Measurements from ENCODE around the gene PIGB. TPM values are rescaled to one million over a fixed set of nuclear protein-coding genes. Genes with fewer than 3 reads are reported as not detected.

PIGB gene
- total and polyA plus RNA-seq, 2 of the 8 experiments (the other 6 are each of a cell fraction or from before 2014, with no cell fraction given): 4.3 to 11.7 TPM

DNA sequence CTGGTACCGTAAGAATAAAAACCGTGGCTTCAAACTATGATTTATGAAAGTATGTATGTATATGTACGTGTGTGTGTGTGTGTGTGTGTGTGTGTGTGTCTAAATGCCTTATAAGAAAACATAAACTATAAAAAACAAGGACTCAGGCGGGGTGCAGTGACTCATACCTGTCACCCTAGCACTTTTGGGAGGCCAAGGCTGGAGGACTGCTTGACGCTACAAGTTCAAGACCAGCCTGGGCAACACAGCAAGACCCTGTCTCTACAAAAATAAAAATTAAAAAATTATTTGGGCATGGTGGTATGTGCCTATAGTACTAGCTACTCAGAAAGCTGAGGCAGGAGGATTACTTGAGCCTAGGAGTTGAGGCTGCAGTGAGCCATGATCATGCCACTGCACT lies 60.1 kb downstream of the PIGB start:
- Histone ChIP-seq H3K23me2 (ENCODE audit: low read depth, low read length) (no peaks in the 10 kb centered on the region; the same call in 1 of the 2 replicates), H3K9me3 (ENCODE audit: insufficient read depth in 2 of 2, low read depth in 1 of 2, low read length in 1 of 2) (no peaks in the 10 kb centered on the region; a peak in 1 of 4 replicates), H4K20me1 (replicated peaks in 1 of 2; ENCODE audit: control insufficient read depth in 1 of 2, insufficient read depth in 2 of 2, low read length in 2 of 2) (no peaks in the 10 kb centered on the region), H2BK12ac (ENCODE audit: low read depth, low read length) (no peak overlapping the region), H2BK20ac (ENCODE audit: low read length) (no peak overlapping the region), H2BK5ac (ENCODE audit: low read depth, low read length) (no peak overlapping the region), H3K56ac (replicated peaks; ENCODE audit: insufficient read length, low read depth, low read length) (no peak overlapping the region), H3K23ac (ENCODE audit: insufficient read length) (no peak overlapping the region), H4K91ac (replicated peaks; ENCODE audit: insufficient read length, low read length) (no peak overlapping the region), H3K27ac (ENCODE audit: low read depth, low read length) (no peak overlapping the region), H4K8ac (ENCODE audit: extremely low read depth, insufficient read depth, low read length) (no peak overlapping the region), H3K14ac (ENCODE audit: insufficient read length) (no peak overlapping the region), H3K36me3 (ENCODE audit: control insufficient read depth in 2 of 4, insufficient read depth in 4 of 4, low read length in 3 of 4) (peaks cover 0 to 2% (median 0%) of the 10 kb centered on the region in 4 experiments; a peak in 1 of 8 replicates), H3K4me1 (replicated peaks in 1 of 4; ENCODE audit: control insufficient read depth in 3 of 4, insufficient read depth in 4 of 4, low read length in 3 of 4) (no peaks in the 10 kb centered on the region), H3K18ac (ENCODE audit: extremely low read depth, low read length) (no peak overlapping the region), H2BK120ac (replicated peaks; ENCODE audit: low read depth, low read length) (no peak overlapping the region), H3K9ac (replicated peaks in 1 of 4; ENCODE audit: extremely low read depth in 1 of 4, low read depth in 3 of 4, low read length in 3 of 4) (no peak overlapping the region), H4K5ac (ENCODE audit: insufficient read length, low read depth, low read length) (no peak overlapping the region), H3K4me2 (ENCODE audit: insufficient read depth in 1 of 2, low read depth in 2 of 2, low read length in 2 of 2) (no peak overlapping the region), H2AFZ (ENCODE audit: low read length) (no peak overlapping the region), H3K79me1 (ENCODE audit: low read depth, low read length) (no peaks in the 10 kb centered on the region), H2AK5ac (ENCODE audit: low read depth, low read length) (no peak overlapping the region), H2BK15ac (ENCODE audit: low read length) (no peak overlapping the region), H3K27me3 (replicated peaks in 1 of 4; ENCODE audit: control insufficient read depth in 3 of 4, extremely low read depth in 1 of 4, insufficient read depth in 3 of 4, low read length in 3 of 4) (no peaks in the 10 kb centered on the region), H3K4ac (replicated peaks; ENCODE audit: insufficient read length, low read depth, low read length) (no peak overlapping the region), H3K4me3 (ENCODE audit: extremely low read depth in 1 of 4, insufficient read depth in 2 of 4, low read depth in 3 of 4, low read length in 4 of 4) (no peak overlapping the region), H3K79me2 (ENCODE audit: control insufficient read depth in 1 of 2, insufficient read depth in 2 of 2, low read length in 2 of 2) (no peaks in the 10 kb centered on the region)
- ChIA-PET CTCF (ENCODE audit: partially characterized antibody) (interaction anchor here (0.9 kb wide), 1 partner anchor 56 kb away, joined by 5 read pairs; no protein-coding TSS in a partner anchor), POLR2A (ENCODE audit: partially characterized antibody) (no interaction called here)
- WGBS, 2 experiments (ENCODE audit: extremely low coverage in 1 of 2, insufficient coverage in 1 of 2, insufficient read length in 1 of 2, insufficient replicate concordance in 2 of 2, low coverage in 1 of 2, low lambda C conversion rate in 2 of 2, missing lambda C conversion rate in 1 of 2): 78% methylated on average over 5 of the region's 5 CpGs; no CpG with 5 or more reads in 1 of the 2 experiments
- DNase-seq (ENCODE audit: low read depth in 1 of 2, low spot score in 2 of 2) (no peak), FAIRE-seq (no peak)
- TF ChIP-seq KDM4A (IDR thresholded peaks at IDR 0.05; ENCODE audit: low read depth, low read length, severe bottlenecking) (no peak), SIX5 (IDR thresholded peaks at IDR 0.05; ENCODE audit: low read depth, low read length) (no peak), BACH1 (IDR thresholded peaks at IDR 0.05; ENCODE audit: low read length) (no peak), ASH2L (IDR thresholded peaks at IDR 0.05; ENCODE audit: low read length) (no peak), TEAD4 (IDR thresholded peaks at IDR 0.05; ENCODE audit: low read depth, low read length) (no peak), SIN3A (conservative IDR thresholded peaks at IDR 0.05 in 1 of 2, IDR thresholded peaks at IDR 0.05 in 1 of 2; ENCODE audit: low read depth in 1 of 2, low read length in 2 of 2) (no peak), RFX5 (IDR thresholded peaks at IDR 0.05; ENCODE audit: borderline replicate concordance, low read depth, low read length) (no peak)
- TF ChIP-seq, protein P1, sequence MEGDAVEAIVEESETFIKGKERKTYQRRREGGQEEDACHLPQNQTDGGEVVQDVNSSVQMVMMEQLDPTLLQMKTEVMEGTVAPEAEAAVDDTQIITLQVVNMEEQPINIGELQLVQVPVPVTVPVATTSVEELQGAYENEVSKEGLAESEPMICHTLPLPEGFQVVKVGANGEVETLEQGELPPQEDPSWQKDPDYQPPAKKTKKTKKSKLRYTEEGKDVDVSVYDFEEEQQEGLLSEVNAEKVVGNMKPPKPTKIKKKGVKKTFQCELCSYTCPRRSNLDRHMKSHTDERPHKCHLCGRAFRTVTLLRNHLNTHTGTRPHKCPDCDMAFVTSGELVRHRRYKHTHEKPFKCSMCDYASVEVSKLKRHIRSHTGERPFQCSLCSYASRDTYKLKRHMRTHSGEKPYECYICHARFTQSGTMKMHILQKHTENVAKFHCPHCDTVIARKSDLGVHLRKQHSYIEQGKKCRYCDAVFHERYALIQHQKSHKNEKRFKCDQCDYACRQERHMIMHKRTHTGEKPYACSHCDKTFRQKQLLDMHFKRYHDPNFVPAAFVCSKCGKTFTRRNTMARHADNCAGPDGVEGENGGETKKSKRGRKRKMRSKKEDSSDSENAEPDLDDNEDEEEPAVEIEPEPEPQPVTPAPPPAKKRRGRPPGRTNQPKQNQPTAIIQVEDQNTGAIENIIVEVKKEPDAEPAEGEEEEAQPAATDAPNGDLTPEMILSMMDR (IDR thresholded peaks at IDR 0.05; ENCODE audit: control extremely low read depth in 1 of 3, insufficient read depth in 1 of 3, low read depth in 1 of 3, low read length in 3 of 3): no peak

All from H1 (cell line).